Measurements from ENCODE around the gene CNKSR2. TPM values are rescaled to one million over a fixed set of nuclear protein-coding genes. Genes with fewer than 3 reads are reported as not detected.

Gene CNKSR2
- total RNA-seq, 1 donor from 2014 or later = 1.1 TPM

GRCh38 chrX:21645886-21646285 is 271.7 kb downstream of the CNKSR2 start:
- Mint-ChIP-seq H3K36me3 (ENCODE audit: low read depth, unreplicated experiment) (no peaks in the 10 kb centered on the region), H3K27me3 (ENCODE audit: unreplicated experiment) (no peaks in the 10 kb centered on the region), H3K4me1 (ENCODE audit: unreplicated experiment) (no peaks in the 10 kb centered on the region), H3K4me3 (ENCODE audit: unreplicated experiment) (no peak overlapping the region), H3K27ac (ENCODE audit: unreplicated experiment) (no peak overlapping the region), H3K9me3 (ENCODE audit: unreplicated experiment) (no peaks in the 10 kb centered on the region)
- TF ChIP-seq CTCF (IDR thresholded peaks at IDR 0.05; ENCODE audit: unreplicated experiment) = no peak
- no peak for DNase-seq (ENCODE audit: low spot score)

- TF ChIP-seq CTCF (IDR thresholded peaks at IDR 0.05; ENCODE audit: unreplicated experiment) = no peak
- Mint-ChIP-seq H3K9me3 (ENCODE audit: unreplicated experiment) (no peaks in the 10 kb centered on the region), H3K4me3 (ENCODE audit: unreplicated experiment) (no peak overlapping the region), H3K36me3 (ENCODE audit: low read depth, unreplicated experiment) (peaks cover 3% of the 10 kb centered on the region), H3K4me1 (ENCODE audit: unreplicated experiment) (peaks cover 3% of the 10 kb centered on the region), H3K27me3 (ENCODE audit: unreplicated experiment) (no peaks in the 10 kb centered on the region), H3K27ac (ENCODE audit: unreplicated experiment) (no peak overlapping the region)
- no peak for DNase-seq (ENCODE audit: low spot score)
Observed at GRCh38 chrX:21655901-21656586, 281.8 kb downstream of the CNKSR2 start.

- no peak for DNase-seq (ENCODE audit: low spot score)
- Mint-ChIP-seq H3K9me3 (ENCODE audit: unreplicated experiment) (no peaks in the 10 kb centered on the region), H3K36me3 (ENCODE audit: low read depth, unreplicated experiment) (peaks cover 3% of the 10 kb centered on the region)
Observed at GRCh38 chrX:21656587-21657317, 282.5 kb downstream of the CNKSR2 start.

GRCh38 chrX:21657318-21658151 is 283.3 kb downstream of the CNKSR2 start:
- Mint-ChIP-seq H3K27me3 (ENCODE audit: unreplicated experiment) (peaks cover 2% of the 10 kb centered on the region), H3K36me3 (ENCODE audit: low read depth, unreplicated experiment) (peaks cover 3% of the 10 kb centered on the region)
- no peak for DNase-seq (ENCODE audit: low spot score)

More at GRCh38 chrX:21656587-21657317, 282.5 kb downstream of the CNKSR2 start:
- H3K27ac Mint-ChIP-seq (ENCODE audit: unreplicated experiment) = no peak overlapping the region
- no peaks in the 10 kb centered on the region for H3K27me3 Mint-ChIP-seq (ENCODE audit: unreplicated experiment)
- H3K4me1 Mint-ChIP-seq (ENCODE audit: unreplicated experiment) = peaks cover 3% of the 10 kb centered on the region
- H3K4me3 Mint-ChIP-seq (ENCODE audit: unreplicated experiment) = no peak overlapping the region
- TF ChIP-seq CTCF (IDR thresholded peaks at IDR 0.05; ENCODE audit: unreplicated experiment) = no peak

More at GRCh38 chrX:21657318-21658151, 283.3 kb downstream of the CNKSR2 start:
- Mint-ChIP-seq H3K9me3 (ENCODE audit: unreplicated experiment) (no peaks in the 10 kb centered on the region), H3K4me3 (ENCODE audit: unreplicated experiment) (no peak overlapping the region), H3K27ac (ENCODE audit: unreplicated experiment) (no peak overlapping the region), H3K4me1 (ENCODE audit: unreplicated experiment) (peaks cover 3% of the 10 kb centered on the region)
- TF ChIP-seq CTCF (IDR thresholded peaks at IDR 0.05; ENCODE audit: unreplicated experiment) = no peak

Data from endothelial cell (in vitro differentiated cells).